Measurements from ENCODE around the gene BCAS3. TPM values are rescaled to one million over a fixed set of nuclear protein-coding genes. Genes with fewer than 3 reads are reported as not detected.
"Not testable (repeated sequence)": the region's sequence is repeated elsewhere in the genome, so short reads cannot be mapped to it uniquely, and the experiment has no call there.

Gene BCAS3
- total RNA-seq, 3 donors from 2014 or later: 3.6 to 4.2 (median 4.1) TPM

- H3K36me3 Mint-ChIP-seq (ENCODE audit: insufficient read depth): peaks cover 9% of the 10 kb centered on the region
- DNase-seq (no peak), ATAC-seq (no peak)
- H3K27me3 Mint-ChIP-seq (ENCODE audit: low read depth): no peaks in the 10 kb centered on the region
- H3K4me1 Mint-ChIP-seq (ENCODE audit: low read depth): no peaks in the 10 kb centered on the region
- H3K4me3 Mint-ChIP-seq: no peak overlapping the region
- H3K9me3 Mint-ChIP-seq: no peaks in the 10 kb centered on the region
Measured at GRCh38 chr17:60947100-60947499, 269.4 kb downstream of the BCAS3 start.

- Mint-ChIP-seq H3K9me3 (peaks cover 1% of the 10 kb centered on the region), H3K27me3 (ENCODE audit: low read depth) (no peaks in the 10 kb centered on the region), H3K4me3 (no peak overlapping the region), H3K4me1 (ENCODE audit: low read depth) (no peaks in the 10 kb centered on the region), H3K36me3 (ENCODE audit: insufficient read depth) (peaks cover 9% of the 10 kb centered on the region)
- DNase-seq (no peak), ATAC-seq (no peak)
Measured at GRCh38 chr17:60947543-60947942, 269.9 kb downstream of the BCAS3 start.

- ATAC-seq: no peak
- H3K4me3 Mint-ChIP-seq: no peak overlapping the region
- H3K4me1 Mint-ChIP-seq (ENCODE audit: low read depth): no peaks in the 10 kb centered on the region
- H3K27me3 Mint-ChIP-seq (ENCODE audit: low read depth): no peaks in the 10 kb centered on the region
- peaks cover 10% of the 10 kb centered on the region for H3K36me3 Mint-ChIP-seq (ENCODE audit: insufficient read depth)
- peaks cover 9% of the 10 kb centered on the region for H3K9me3 Mint-ChIP-seq
- DNase-seq: no peak
Measured at GRCh38 chr17:60952747-60953146, 275.1 kb downstream of the BCAS3 start.

- Mint-ChIP-seq H3K27me3 (ENCODE audit: low read depth) (no peaks in the 10 kb centered on the region), H3K9me3 (peaks cover 5% of the 10 kb centered on the region), H3K4me3 (no peak overlapping the region), H3K36me3 (ENCODE audit: insufficient read depth) (peaks cover 26% of the 10 kb centered on the region), H3K4me1 (ENCODE audit: low read depth) (no peaks in the 10 kb centered on the region)
- DNase-seq (no peak), ATAC-seq (no peak)
Measured at GRCh38 chr17:60959011-60959410, 281.4 kb downstream of the BCAS3 start.

GRCh38 chr17:60959696-60960095 is 282.0 kb downstream of the BCAS3 start:
- H3K27me3 Mint-ChIP-seq (ENCODE audit: low read depth): no peaks in the 10 kb centered on the region

GRCh38 chr17:60960398-60961065 is 282.9 kb downstream of the BCAS3 start:
- H3K27me3 Mint-ChIP-seq (ENCODE audit: low read depth): no peaks in the 10 kb centered on the region
- peaks cover 5% of the 10 kb centered on the region for H3K9me3 Mint-ChIP-seq
- ATAC-seq (no peak), DNase-seq (no peak)
- no peak overlapping the region for H3K4me3 Mint-ChIP-seq
- H3K4me1 Mint-ChIP-seq (ENCODE audit: low read depth): no peaks in the 10 kb centered on the region
- peaks cover 24% of the 10 kb centered on the region for H3K36me3 Mint-ChIP-seq (ENCODE audit: insufficient read depth)

More at GRCh38 chr17:60959696-60960095, 282.0 kb downstream of the BCAS3 start:
- no peak for ATAC-seq
- Mint-ChIP-seq H3K4me1 (ENCODE audit: low read depth) (no peaks in the 10 kb centered on the region), H3K9me3 (peaks cover 5% of the 10 kb centered on the region), H3K4me3 (no peak overlapping the region), H3K36me3 (ENCODE audit: insufficient read depth) (peaks cover 24% of the 10 kb centered on the region)
- DNase-seq: no peak

- Mint-ChIP-seq H3K36me3 (ENCODE audit: insufficient read depth) (peaks cover 28% of the 10 kb centered on the region), H3K4me3 (no peak overlapping the region), H3K27me3 (ENCODE audit: low read depth) (no peaks in the 10 kb centered on the region), H3K4me1 (ENCODE audit: low read depth) (no peaks in the 10 kb centered on the region), H3K9me3 (peaks cover 17% of the 10 kb centered on the region)
- DNase-seq: no peak
- ATAC-seq: no peak
Measured at GRCh38 chr17:60964160-60964559, 286.5 kb downstream of the BCAS3 start.

- Mint-ChIP-seq H3K4me1 (ENCODE audit: low read depth) (no peaks in the 10 kb centered on the region), H3K4me3 (no peak overlapping the region), H3K27me3 (ENCODE audit: low read depth) (no peaks in the 10 kb centered on the region), H3K9me3 (peaks cover 13% of the 10 kb centered on the region), H3K36me3 (ENCODE audit: insufficient read depth) (peaks cover 18% of the 10 kb centered on the region)
- DNase-seq (no peak), ATAC-seq (no peak)
Measured at GRCh38 chr17:60968266-60968665, 290.6 kb downstream of the BCAS3 start.

- H3K36me3 Mint-ChIP-seq (ENCODE audit: insufficient read depth): peaks cover 16% of the 10 kb centered on the region
- peaks cover 13% of the 10 kb centered on the region for H3K9me3 Mint-ChIP-seq
- no peak for ATAC-seq
- H3K4me3 Mint-ChIP-seq: no peak overlapping the region
- H3K27me3 Mint-ChIP-seq (ENCODE audit: low read depth): no peaks in the 10 kb centered on the region
- no peak for DNase-seq
- no peaks in the 10 kb centered on the region for H3K4me1 Mint-ChIP-seq (ENCODE audit: low read depth)
Measured at GRCh38 chr17:60969500-60970037, 291.9 kb downstream of the BCAS3 start.

- Mint-ChIP-seq H3K27me3 (ENCODE audit: low read depth) (no peaks in the 10 kb centered on the region), H3K4me1 (ENCODE audit: low read depth) (no peaks in the 10 kb centered on the region), H3K9me3 (peaks cover 13% of the 10 kb centered on the region), H3K36me3 (ENCODE audit: insufficient read depth) (peaks cover 15% of the 10 kb centered on the region), H3K4me3 (no peak overlapping the region)
- ATAC-seq (no peak), DNase-seq (no peak)
Measured at GRCh38 chr17:60970741-60971140, 293.1 kb downstream of the BCAS3 start.

GRCh38 chr17:60971515-60972369 is 294.1 kb downstream of the BCAS3 start:
- H3K27me3 Mint-ChIP-seq (ENCODE audit: low read depth): no peaks in the 10 kb centered on the region
- ATAC-seq: peak in 1 of 2 donors; percentile 37

GRCh38 chr17:60976861-60977260 is 299.2 kb downstream of the BCAS3 start:
- ATAC-seq; H3K9me3 Mint-ChIP-seq; H3K4me1 Mint-ChIP-seq (ENCODE audit: low read depth); DNase-seq; H3K36me3 Mint-ChIP-seq (ENCODE audit: insufficient read depth); H3K27me3 Mint-ChIP-seq (ENCODE audit: low read depth); H3K4me3 Mint-ChIP-seq: not testable (repeated sequence)

More at GRCh38 chr17:60971515-60972369, 294.1 kb downstream of the BCAS3 start:
- peaks cover 10% of the 10 kb centered on the region for H3K36me3 Mint-ChIP-seq (ENCODE audit: insufficient read depth)
- H3K9me3 Mint-ChIP-seq: peaks cover 12% of the 10 kb centered on the region
- no peak overlapping the region for H3K4me3 Mint-ChIP-seq
- no peak for DNase-seq
- H3K4me1 Mint-ChIP-seq (ENCODE audit: low read depth): no peaks in the 10 kb centered on the region

- Mint-ChIP-seq H3K4me1 (ENCODE audit: low read depth) (no peaks in the 10 kb centered on the region), H3K27me3 (ENCODE audit: low read depth) (no peaks in the 10 kb centered on the region), H3K36me3 (ENCODE audit: insufficient read depth) (peaks cover 14% of the 10 kb centered on the region), H3K9me3 (peaks cover 2% of the 10 kb centered on the region), H3K4me3 (no peak overlapping the region)
- ATAC-seq (no peak), DNase-seq (no peak)
Measured at GRCh38 chr17:60989379-60989778, 311.7 kb downstream of the BCAS3 start.

- no peaks in the 10 kb centered on the region for H3K4me1 Mint-ChIP-seq (ENCODE audit: low read depth)
- DNase-seq: no peak
- no peak overlapping the region for H3K4me3 Mint-ChIP-seq
- no peak for ATAC-seq
- H3K27me3 Mint-ChIP-seq (ENCODE audit: low read depth): no peaks in the 10 kb centered on the region
- H3K9me3 Mint-ChIP-seq: peaks cover 2% of the 10 kb centered on the region
- peaks cover 17% of the 10 kb centered on the region for H3K36me3 Mint-ChIP-seq (ENCODE audit: insufficient read depth)
Measured at GRCh38 chr17:60989846-60990245, 312.2 kb downstream of the BCAS3 start.
